NCI-H2107 treated with DMSO at 0.1 percent for 48 hours (cell line): ENCODE results near the gene MYPN.
"Not testable (repeated sequence)": the region's sequence is repeated elsewhere in the genome, so short reads cannot be mapped to it uniquely, and the experiment has no call there.

Experiments
- DNase-seq: peaks from one replicate; lab custom pipeline; 2025; ENCODE audit not compliant: unreplicated experiment; lab: John Stamatoyannopoulos, UW

MYPN gene

DNA sequence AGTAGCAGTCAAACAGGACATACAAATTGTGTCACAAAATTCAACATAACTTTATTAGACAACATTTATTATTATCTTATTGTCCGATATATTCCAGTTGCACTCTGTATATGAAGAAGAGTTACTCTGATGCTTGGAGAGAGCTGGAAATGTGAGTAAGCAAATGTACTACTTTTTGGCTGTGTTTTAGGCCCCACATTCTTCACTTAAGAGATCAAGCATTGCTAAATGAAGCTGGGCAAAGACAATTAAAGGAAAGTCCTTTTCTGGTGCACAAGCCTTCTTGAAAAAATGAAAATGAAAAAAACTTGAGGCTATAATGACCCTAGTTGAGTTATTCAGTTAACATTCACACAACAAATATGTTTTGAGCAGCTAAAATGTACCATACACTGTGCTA lies 26.1 kb downstream of the MYPN start:
- DNase-seq = no peak

DNA sequence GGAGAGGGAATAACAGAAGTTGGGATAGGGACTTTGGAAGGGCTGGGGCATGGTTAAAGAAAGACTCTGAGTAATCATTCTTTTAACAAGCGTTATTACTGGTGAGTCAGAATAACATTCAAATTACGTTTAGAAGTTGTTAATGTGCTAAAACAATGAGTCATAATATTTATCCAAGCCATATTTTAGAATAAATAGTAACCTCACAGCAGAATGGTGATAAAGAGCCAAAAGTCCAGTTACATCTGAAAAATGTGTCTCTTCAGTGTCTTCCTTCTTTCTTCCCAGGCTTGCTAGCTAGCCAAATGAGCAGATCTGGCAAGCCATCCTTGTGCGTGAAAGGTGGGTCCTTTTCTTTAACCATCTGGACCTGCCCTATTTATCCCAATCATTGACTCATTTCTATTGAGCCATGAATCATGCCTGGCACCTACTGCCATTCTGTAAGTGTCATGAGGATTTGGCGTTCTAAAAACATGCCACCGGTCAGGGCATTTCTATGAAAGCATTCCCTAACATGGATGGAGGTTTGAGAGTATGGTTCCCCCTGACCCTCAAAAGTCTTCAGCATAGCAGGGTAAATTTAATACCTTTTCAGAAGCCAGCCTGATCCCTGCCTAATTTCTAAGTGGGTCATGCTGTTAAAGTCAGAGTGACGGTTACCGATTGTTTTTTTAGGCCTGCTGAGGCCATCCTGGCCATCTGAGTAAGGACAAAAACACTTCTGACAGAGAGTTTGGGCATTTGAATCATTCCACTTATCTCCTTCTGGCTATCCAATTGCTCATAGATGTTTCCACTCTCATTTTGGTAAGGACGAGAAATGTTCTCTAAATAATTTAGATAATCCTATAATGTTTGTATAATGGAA lies 26.9 kb downstream of the MYPN start:
- DNase-seq = no peak

GRCh38 chr10:68137171-68137570 lies 27.9 kb downstream of the MYPN start:
- no peak for DNase-seq

GRCh38 chr10:68138526-68138925 lies 29.2 kb downstream of the MYPN start:
- no peak for DNase-seq

- no peak for DNase-seq
Observed at GRCh38 chr10:68139448-68140272, 30.4 kb downstream of the MYPN start.

- DNase-seq = no peak
Observed at GRCh38 chr10:68142761-68143160, 33.5 kb downstream of the MYPN start.

- no peak for DNase-seq
Observed at GRCh38 chr10:68144709-68145108, 35.4 kb downstream of the MYPN start.

DNA sequence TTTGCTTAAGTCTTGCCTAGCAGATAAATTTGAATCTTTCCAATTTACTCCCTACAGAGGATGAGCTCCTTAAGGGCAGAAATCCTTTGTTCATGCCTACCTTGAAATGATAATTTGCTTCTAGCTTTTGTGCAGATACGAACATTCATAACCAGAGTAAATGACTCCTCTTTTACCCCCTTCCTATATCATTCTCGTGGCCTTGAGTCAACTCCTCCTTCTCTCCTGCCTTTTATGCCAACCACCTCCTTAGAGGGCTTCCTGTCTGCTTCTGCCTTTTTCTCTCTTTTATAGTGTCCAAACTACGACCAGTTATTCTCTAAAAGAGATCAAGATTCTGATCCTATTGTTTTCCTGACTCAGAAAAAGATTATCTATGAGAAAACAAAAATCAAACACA lies 36.4 kb downstream of the MYPN start:
- no peak for DNase-seq

DNA sequence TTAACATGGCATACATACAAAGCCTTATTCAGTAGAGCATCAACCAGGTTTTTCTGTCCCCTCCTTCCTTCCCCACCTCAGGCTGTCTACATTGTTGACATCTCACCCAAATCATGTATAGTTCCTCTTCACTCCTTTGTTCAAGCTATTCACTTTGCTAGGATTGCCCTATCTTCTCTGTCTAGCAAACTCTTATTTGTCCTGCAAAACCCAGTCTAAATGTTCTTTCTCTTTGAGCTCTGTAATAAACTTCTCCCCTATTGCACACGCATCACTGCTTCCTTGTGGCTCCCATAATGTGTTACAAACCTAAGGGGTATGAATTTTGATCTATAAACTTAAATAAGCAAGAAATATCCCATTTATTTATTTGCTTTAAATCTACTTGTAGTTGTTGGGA lies 36.8 kb downstream of the MYPN start:
- no peak for DNase-seq

- no peak for DNase-seq
Observed at GRCh38 chr10:68151453-68151852, 42.2 kb downstream of the MYPN start.

DNA sequence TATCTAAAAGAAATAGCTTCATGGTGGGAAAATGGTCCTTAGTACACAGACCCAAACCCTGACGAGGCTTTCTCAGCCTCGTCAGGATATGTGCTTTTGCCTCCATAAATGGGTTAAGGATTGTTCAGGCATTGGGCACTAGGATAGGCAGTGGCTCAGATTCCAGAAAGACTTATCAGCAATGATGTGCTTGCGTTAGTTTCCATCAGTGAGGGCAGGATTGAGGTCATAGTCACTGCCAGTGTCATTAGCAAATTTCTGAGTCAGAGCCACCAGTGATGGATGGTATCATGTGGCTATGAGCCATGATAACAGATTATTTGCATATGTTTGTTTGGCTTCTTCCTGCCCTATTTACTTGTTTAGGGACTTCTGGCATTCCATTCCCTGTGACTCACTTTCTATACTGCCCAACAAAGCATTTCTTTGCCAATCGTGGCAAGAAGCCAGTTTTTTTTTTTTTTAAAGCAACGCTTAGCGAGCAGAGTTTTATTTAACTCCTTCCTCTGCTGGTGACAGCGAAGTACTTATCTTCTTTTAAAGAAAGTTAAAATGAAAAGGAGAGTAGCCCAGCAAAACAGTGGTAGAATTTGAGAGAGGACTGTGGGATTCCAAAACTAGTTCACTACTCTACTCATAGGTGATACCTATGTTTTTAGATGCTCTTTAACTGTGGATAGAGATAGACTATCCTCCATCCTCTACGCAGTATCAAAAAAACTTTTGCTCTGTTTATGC lies 44.4 kb downstream of the MYPN start:
- peak; percentile 46 for DNase-seq

DNA sequence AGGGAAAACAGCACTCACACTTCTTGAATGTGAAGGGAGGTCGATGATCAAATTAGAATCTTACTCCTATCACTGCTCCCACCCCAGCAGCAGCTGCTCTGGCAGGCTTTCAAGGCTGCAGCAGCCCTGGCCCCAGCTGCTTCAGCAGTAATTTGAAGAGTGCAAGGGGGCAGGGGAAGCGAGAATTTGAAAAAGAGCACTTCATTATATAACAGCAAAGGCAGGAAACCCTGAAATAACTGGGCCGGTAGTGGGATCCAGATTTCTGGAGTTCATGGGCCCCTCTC lies 44.9 kb downstream of the MYPN start:
- DNase-seq = no peak

- DNase-seq = no peak
Observed at GRCh38 chr10:68155615-68156210, 46.4 kb downstream of the MYPN start.

DNA sequence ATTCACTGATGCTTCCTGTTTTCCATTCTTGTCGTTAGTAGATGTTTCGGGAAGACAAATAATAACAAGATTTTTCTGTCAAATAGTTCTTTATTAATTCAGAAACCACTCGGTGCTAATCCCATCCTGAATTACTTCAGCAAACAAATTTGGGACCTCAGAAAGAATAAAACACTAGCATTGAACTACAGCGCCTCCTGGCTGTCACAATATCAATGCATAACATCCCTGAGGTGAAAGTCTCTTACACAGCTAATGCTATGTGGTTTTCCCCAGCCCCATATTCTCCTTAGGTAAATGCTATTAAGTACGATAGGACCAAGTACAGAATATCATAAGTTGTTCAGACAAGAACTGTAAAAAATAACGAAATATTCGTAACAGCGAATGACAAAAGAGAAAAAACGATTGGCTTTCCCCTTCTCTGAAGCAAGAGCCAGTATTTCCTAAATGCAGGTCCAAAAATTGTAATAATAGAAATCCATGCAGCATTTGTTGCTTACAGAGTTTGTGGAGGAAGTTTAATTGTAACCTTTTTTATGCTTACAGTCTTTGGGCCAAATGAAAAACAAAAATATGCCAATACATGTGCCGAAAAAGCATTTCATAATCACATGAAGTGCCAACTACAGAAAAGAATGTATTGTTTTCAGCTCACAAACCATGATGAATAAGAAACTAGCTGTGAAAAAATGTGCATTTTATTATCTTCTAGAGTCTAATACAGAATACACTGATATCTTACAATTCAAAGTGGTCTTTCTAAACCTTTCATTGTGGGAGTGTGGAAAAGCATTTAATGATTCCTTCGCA lies 47.3 kb downstream of the MYPN start:
- peak; percentile 32 for DNase-seq

- not testable (repeated sequence) for DNase-seq
Observed at GRCh38 chr10:68157522-68157921, 48.2 kb downstream of the MYPN start.

DNA sequence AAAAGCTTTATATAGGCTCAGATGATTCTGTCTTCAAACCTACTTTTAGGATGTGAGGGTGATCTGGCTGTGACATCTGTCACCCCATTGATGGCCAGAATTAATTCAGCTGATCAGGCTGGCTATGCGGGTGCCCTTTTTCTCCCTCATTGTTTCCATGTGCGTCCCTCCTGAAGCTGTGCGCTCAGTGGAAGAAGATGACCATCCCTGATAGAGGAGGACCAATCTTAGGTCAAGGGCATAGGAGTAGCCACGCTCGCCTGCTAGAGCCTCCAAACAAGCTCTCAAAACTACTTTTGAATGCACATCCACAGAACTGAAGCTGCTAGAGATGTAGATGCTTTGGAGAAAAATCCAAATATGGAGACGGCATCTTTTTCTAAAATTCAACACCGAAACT lies 48.7 kb downstream of the MYPN start:
- DNase-seq = no peak

DNA sequence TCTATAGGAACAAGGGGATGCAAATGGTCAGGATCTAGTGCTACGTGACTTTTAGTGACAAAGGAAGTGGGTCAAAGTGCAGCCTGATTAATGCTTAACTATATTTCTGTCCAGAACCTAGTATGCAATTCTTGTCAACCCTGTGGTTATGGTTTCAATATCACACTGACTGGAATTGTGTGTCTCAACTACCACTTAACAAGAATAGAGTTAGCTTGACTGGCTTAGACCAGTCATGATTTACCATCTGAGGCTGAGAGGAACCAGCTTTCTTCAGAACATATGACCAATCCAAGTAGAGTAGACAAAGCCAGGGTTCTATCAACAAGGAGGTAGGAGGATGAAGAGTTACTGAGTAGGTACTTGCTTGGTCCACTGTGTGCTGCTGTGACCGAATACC lies 54.4 kb downstream of the MYPN start:
- no peak for DNase-seq

GRCh38 chr10:68165643-68166042 lies 56.4 kb downstream of the MYPN start:
- no peak for DNase-seq

- no peak for DNase-seq
Observed at GRCh38 chr10:68166871-68167585, 57.7 kb downstream of the MYPN start.
